ENCODE results near the gene HOXC11. TPM values are rescaled to one million over a fixed set of nuclear protein-coding genes. Genes with fewer than 3 reads are reported as not detected.

Gene HOXC11
- total RNA-seq, 1 donor from 2014 or later, result not detected

DNA sequence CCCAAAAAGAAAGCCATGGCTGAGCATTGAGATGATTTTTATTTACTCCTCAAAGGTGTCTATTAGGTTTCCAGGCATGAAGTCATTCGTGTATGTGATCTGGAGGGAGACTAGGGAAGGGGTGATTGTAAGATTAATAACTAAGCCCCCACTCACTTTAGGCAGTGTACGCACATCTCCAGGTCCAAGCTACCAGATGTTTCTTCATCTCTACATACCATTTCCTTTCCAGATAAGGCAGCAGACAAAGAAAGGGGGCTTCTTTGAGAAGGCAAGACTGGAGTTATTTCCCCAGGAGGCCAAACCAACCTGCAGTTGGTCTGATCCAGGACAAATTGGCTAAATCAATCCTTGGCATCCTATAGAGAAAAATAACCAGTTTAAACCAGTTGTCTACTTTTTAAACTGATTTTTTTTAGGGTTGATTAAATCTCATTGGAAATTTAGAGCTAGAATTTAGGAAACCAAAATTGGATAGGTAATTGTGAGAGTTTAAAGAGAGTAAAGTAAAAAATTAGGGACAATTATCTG lies 30.4 kb upstream of the HOXC11 start:
- no peak for DNase-seq (ENCODE audit: low read depth in 2 of 2)

GRCh38 chr12:53944209-53944608 lies 28.7 kb upstream of the HOXC11 start:
- no peak for DNase-seq (ENCODE audit: low read depth in 2 of 2)

DNA sequence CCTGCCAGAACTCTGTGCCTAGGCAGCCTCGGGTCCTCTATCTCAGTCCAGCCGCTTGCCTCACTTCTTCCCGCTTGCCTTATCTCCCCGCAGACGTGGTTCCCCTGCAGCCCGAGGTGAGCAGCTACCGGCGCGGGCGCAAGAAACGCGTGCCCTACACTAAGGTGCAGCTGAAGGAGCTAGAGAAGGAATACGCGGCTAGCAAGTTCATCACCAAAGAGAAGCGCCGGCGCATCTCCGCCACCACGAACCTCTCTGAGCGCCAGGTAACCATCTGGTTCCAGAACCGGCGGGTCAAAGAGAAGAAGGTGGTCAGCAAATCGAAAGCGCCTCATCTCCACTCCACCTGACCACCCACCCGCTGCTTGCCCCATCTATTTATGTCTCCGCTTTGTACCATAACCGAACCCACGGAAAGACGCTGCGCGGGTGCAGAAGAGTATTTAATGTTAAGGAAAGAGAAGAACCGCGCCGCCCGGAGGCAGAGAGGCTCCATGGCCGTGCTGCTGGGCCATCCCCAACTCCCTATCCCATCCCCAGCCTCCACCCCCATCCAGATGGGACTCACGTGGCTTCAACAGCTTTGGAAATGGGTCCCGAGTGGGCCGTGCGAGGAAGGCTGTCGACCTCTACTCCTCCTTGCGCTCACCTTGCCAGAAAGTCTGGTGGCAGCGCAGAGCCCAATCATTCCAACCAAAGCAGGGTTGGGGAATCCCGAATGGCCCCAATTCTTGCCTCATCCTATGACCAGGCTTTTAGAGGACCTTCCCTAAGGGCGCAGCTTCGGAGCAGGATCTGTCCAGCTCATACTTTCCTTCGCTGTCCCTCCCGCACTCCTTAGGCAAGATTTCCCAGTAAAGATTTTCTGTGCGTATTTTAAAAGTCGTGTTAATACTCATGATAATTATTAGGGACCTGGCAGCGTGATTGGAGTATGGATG lies 27.7 kb upstream of the HOXC11 start:
- DNase-seq (ENCODE audit: low read depth in 2 of 2), result no peak

GRCh38 chr12:53947743-53948142 lies 25.2 kb upstream of the HOXC11 start:
- no peak for DNase-seq (ENCODE audit: low read depth in 2 of 2)

DNA sequence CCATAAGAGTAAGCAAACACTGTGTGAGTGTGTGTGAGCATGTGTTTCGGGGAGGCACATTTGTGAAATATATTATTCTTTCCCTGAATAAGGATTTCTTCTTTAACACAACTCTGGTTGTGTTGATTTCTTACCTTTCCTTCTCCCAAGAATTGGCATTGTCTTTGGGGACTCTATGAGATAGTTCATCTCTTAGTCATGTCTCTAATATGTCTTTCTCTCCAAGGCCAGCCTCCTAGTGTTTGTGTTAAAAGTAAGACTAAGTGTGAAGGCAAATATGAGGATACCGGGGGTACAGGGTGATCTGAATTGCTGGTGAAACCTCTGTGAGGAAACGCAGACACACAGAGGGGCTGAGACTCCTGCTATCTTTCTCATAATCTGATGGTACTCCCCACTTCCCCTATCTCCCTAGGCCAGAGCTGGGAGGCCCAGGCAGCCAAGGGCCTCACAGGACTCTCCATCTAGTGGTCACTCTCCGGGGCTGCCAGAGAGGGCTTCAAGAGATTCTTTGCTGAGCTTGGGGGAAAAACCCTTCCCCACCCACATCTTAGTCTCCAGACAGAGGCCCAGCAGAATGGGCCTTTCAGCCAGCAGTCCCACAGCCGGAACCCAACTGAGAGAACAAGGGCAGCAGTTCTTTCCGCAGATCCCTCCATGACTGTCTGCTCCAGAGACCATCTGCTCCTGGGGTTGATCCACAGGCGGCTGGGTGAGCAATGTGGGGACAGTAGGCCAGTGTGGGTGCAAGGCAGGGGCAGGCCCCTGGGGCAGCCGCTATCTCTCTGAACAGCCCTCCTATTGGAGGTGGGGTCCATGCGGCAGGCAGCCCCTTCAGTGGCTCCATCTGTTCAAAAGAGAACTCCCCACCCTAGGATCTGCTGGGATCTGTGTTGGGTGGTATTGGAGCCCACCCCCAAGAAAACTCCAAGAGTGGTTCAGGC lies 24.0 kb upstream of the HOXC11 start:
- no peak for DNase-seq (ENCODE audit: low read depth in 2 of 2)

DNA sequence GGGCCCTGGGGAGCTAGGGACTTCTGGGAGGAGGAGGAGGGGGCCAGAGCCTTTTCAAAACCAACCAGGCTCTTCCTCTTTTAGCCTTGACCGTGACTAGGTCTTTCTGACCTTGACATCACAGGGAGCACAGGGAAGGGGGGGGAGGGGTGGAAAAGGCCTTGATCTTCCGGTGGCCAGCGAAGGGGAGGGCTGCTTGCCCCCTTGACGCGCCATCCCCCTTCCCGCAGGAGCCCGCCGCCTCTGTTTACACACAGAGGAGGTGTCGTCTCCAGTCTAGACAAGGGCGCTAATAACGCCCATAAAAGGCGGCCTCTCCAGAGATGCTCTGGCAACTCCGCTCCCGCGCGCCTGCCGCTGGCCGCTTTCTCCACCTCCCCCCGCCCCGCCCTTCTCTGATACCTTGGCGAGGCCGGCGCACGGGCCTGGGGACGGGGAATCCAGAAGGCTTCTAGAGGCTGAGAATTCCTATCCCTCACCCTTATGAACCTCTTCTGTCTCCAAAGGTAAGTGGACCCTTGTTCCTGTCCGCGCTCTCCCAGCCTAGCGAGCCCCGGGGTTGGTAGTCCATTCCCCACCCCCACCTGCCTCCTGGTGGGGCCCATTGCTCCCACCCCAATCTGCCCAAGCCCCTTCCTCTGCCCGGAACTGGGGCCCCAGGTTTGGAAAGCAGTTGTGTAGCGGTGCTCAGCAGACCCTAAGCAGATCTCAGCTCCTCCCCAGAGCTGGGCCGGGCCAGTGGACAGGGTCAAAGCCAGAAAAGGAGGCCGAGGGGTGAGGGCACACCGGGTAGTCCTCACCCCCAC lies 23.1 kb upstream of the HOXC11 start:
- DNase-seq (ENCODE audit: low read depth in 2 of 2), result no peak

DNA sequence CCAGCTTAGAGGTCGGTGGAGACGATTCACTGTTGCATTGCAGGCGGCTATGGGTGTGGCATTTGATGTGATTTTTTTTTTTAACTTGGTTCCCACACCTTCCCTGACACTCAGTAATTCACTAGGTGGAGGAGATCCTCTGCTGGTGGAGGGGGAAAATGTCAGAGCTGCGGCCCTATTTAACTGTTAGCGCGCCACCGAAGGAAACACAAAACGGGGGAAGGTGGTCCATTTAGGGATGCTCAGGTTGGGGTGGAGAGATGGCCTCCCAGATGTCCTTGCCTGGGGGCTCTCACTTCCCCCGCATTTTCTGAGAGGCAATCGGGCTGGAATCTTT lies 22.5 kb upstream of the HOXC11 start:
- DNase-seq (ENCODE audit: low read depth in 2 of 2), result no peak

DNA sequence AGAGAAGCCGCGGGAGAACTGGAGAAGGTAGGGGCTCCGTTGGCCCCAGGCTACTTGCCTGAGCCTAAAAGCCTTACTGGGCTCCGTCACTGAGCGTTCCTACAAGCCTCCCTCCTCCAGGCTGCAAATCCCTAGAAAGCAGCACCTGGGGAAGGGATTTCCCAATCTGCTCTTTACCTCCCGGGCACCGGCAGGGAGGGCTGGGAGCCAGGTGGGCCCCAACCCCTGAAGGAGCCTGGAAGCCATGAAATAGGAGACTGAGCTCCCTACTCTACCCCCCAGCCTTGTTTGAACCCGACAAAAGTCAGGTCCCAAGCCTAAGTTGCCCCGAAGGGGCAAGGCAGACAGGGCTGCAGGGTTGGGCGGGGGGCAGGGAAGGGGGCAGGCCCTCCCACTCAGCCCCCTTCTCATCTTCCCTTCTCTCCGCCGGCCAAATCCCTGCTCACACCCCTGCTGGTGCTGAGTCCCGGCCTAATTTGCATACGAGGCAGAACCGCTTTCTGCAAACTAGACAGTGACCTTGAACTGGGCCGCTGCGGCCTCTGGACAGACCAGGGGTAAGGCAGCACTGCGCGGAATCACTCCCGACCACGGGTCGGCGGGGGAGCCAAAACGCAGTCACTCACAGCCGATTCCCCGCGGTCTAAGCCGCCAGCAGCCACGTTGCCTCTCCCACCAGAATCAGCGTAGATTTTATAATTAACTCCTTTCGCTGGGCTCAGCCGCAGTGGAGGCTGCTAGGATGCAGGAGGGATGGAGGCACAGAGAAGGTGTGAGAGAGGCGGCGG lies 21.9 kb upstream of the HOXC11 start:
- no peak for DNase-seq (ENCODE audit: low read depth in 2 of 2)

GRCh38 chr12:53951577-53952334 lies 21.2 kb upstream of the HOXC11 start:
- no peak for DNase-seq (ENCODE audit: low read depth in 2 of 2)

DNA sequence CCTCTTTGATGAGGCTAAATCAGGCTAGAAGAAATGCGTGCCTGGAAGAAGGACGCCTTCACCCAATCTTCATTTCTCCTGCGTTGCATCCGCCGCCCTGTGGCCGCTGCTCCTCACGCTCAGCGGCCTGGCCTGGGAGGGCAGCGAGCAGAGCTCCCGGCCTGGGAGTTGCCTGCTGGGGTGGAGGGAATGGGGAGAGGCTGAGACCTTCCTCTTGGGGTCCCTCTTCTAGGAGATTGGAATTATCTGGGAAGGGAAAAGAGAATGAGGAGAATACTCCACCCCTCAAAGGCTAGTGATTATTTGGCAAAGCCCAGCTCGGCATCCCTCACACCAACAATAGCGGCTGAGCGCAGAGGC lies 20.6 kb upstream of the HOXC11 start:
- DNase-seq (ENCODE audit: low read depth in 2 of 2), result no peak

DNA sequence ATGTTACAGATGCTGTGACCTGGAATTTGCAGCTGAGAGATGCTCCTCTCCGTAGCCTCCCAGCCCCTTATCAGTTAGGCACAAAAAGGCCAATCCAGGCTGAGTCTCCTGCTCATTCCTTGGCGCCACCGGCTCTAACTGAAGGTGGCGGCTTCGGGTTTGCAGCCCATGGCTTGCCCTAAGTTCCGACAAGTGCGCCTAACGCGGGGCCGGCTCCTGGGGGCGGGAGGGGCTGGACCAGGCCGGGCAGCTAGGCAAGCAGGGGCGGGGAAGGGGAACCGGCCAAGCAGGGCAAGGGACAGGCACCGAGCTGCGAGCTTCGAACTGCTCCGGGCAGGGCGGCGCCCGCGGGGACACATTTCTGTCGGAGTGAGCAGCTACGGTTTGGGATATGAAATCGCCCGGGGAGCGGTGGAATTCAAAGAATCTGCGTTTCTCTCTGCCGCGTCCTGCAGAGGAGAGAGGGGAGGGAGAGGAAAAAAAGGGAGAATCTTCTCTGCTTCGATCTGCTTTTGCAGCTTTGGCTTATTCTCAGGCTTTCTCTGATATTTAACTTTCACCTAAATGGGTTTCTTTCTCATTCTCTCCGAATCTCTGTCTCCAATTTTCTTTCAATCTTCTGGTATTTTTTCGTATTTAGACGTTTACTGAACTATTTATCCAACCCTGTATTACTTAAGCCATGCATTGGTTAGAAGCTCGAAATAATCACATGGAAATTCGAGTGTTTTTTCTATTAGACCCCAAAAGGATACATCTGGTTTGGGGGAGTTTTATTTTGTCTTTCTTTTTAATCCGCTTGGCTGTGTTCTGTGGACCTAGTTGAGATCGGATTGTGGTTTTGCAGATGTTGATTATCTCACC lies 19.8 kb upstream of the HOXC11 start:
- DNase-seq (ENCODE audit: low read depth in 2 of 2), result no peak

GRCh38 chr12:53953831-53954693 lies 18.9 kb upstream of the HOXC11 start:
- no peak for DNase-seq (ENCODE audit: low read depth in 2 of 2)

GRCh38 chr12:53954694-53955035 lies 18.3 kb upstream of the HOXC11 start, which contains the start of gene HOXC12:
Gene HOXC12 (plus strand): TSS chr12:53954903. CDS start chr12:53954930, 27 bp downstream.
- DNase-seq (ENCODE audit: low read depth in 2 of 2), result no peak

DNA sequence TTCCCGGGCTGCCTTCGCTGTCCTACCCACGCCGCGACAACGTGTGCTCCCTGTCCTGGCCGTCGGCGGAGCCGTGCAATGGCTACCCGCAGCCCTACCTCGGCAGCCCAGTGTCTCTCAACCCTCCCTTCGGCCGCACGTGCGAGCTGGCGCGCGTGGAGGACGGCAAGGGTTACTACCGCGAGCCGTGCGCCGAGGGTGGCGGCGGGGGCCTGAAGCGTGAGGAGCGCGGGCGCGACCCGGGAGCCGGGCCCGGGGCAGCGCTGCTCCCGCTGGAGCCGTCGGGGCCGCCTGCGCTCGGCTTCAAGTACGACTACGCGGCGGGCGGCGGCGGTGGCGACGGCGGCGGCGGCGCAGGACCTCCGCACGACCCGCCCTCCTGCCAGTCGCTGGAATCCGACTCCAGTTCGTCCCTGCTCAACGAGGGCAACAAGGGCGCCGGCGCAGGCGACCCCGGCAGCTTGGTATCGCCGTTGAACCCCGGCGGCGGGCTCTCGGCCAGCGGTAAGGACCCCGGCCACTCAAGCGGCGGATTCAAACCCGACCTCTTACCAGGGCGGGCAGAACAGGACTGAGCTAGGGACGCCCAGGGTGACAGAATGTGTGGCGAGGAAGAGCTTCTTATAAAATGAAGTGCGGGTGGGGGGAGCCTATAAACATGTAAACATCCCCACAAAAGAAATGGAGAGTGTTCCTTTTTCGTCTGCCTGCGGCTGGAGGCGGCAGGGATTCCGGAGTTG lies 17.7 kb upstream of the HOXC11 start:
- DNase-seq (ENCODE audit: low read depth in 2 of 2), result no peak

- no peak for DNase-seq (ENCODE audit: low read depth in 2 of 2)
Observed at GRCh38 chr12:53955776-53956250, 17.1 kb upstream of the HOXC11 start.

DNA sequence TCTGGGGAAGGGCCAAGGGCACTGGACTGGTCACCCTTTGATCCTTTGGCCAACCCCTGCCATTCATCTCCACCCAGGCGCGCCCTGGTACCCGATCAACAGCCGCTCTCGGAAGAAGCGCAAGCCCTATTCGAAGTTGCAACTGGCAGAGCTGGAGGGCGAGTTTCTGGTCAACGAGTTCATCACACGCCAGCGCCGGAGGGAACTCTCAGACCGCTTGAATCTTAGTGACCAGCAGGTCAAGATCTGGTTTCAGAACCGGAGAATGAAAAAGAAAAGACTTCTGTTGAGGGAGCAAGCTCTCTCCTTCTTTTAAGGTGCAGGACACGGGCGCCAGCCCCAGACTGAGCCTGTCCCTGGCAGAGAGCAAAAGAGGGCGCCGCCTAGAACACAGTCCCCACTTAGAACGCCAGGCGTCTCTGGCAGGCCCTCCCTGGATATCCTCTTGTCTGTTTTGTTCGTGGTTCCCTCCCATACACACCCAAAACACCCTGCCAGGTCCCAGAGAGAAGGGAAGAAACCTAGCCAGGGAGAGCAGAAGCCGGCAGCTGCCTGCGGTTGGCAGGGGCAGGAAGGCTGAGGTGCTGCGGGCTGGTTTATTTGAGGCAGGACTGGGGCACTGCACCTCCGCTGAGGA lies 16.6 kb upstream of the HOXC11 start:
- DNase-seq (ENCODE audit: low read depth in 2 of 2), result no peak

Data from lung microvascular endothelial cell (primary cell).